Stimulated activated CD8-positive, alpha-beta memory T cell treated with anti-CD3 and anti-CD28 coated beads, Interleukin-12 subunit alpha, Interleukin-12 subunit beta, amount 100 ng/mL, for 1 hour (primary cell): Measurements from ENCODE around the gene ATP13A1.

ENCODE experiments used
- DNase-seq: peaks from one replicate; pipeline ENCODE4 v3.0.0-alpha.2; 2020; ENCODE audit warnings: low read depth

The ATP13A1 gene

GRCh38 chr19:19662871-19663255 is 613 bp downstream of the ATP13A1 start:
- no peak for DNase-seq

- no peak for DNase-seq
Observed at GRCh38 chr19:19662344-19662743, 1.1 kb downstream of the ATP13A1 start.

- DNase-seq: no peak
Observed at GRCh38 chr19:19661675-19662251, 1.7 kb downstream of the ATP13A1 start.

- no peak for DNase-seq
Observed at GRCh38 chr19:19661141-19661674, 2.3 kb downstream of the ATP13A1 start.

- DNase-seq: no peak
Observed at GRCh38 chr19:19659646-19660245, 3.7 kb downstream of the ATP13A1 start.

GRCh38 chr19:19657397-19657783 is 6.1 kb downstream of the ATP13A1 start:
- no peak for DNase-seq

GRCh38 chr19:19656451-19657396 is 6.8 kb downstream of the ATP13A1 start:
- DNase-seq: no peak

- DNase-seq: no peak
Observed at GRCh38 chr19:19655641-19656343, 7.7 kb downstream of the ATP13A1 start.

- DNase-seq: no peak
Observed at GRCh38 chr19:19655051-19655594, 8.4 kb downstream of the ATP13A1 start.

- no peak for DNase-seq
Observed at GRCh38 chr19:19654441-19654840, 9.0 kb downstream of the ATP13A1 start.

- DNase-seq: no peak
Observed at GRCh38 chr19:19653597-19654147, 9.8 kb downstream of the ATP13A1 start.

- DNase-seq: no peak
Observed at GRCh38 chr19:19652482-19653295, 10.8 kb downstream of the ATP13A1 start.

GRCh38 chr19:19651076-19651475 is 12.4 kb downstream of the ATP13A1 start:
- DNase-seq: no peak

- DNase-seq: no peak
Observed at GRCh38 chr19:19650331-19650730, 13.1 kb downstream of the ATP13A1 start.

GRCh38 chr19:19649580-19649995 is 13.9 kb downstream of the ATP13A1 start:
- DNase-seq: no peak

GRCh38 chr19:19649155-19649554 is 14.3 kb downstream of the ATP13A1 start:
- no peak for DNase-seq

- DNase-seq: no peak
Observed at GRCh38 chr19:19647037-19647835, 16.2 kb downstream of the ATP13A1 start.

GRCh38 chr19:19645233-19645870 is 18.1 kb downstream of the ATP13A1 start:
- DNase-seq: no peak

GRCh38 chr19:19644054-19644388 is 19.5 kb downstream of the ATP13A1 start:
- DNase-seq: no peak
